GM12878 (cell line): ENCODE measurements around the gene C5orf15. TPM values are rescaled to one million over a fixed set of nuclear protein-coding genes. Genes with fewer than 3 reads are reported as not detected.

ENCODE experiments used
- ATAC-seq: fragments of 200-7000 bp; cut with Tn5 transposase; 3 replicates; pipeline ENCODE4 v1.9.1; 2020; ENCODE audit warnings: mild to moderate bottlenecking, moderate library complexity
- BruUV-seq: library from RNA; stranded (reverse); fragments of 400-500 nt; replicated peaks from 2 replicates; lab custom pipeline; 2021; lab: Mats Ljungman, UMichigan
- CTCF ChIA-PET: fragments of 300-600 bp; sonication (Branson Sonifier 250); formaldehyde crosslinking; extraction: SDS; loops from one replicate; lab custom pipeline; 2021; ENCODE audit warnings: inconsistent platforms; lab: Yijun Ruan, JAX
- POLR2A ChIA-PET: fragments of 350-600 bp; formaldehyde crosslinking; extraction: SDS; loops from one replicate; lab custom pipeline; 2021; ENCODE audit warnings: inconsistent platforms; lab: Charles Lee
- RAD21 ChIA-PET: fragments of 300-600 bp; sonication (Branson Sonifier 250); formaldehyde crosslinking; loops from one replicate; lab custom pipeline; 2023; ENCODE audit warnings: antibody characterized with exemption; ENCODE audit not compliant: unreplicated experiment; lab: Charles Lee
- SMC1A ChIA-PET: fragments of 300-600 bp; sonication (Branson Sonifier 250); formaldehyde crosslinking; loops from one replicate; lab custom pipeline; 2023; ENCODE audit not compliant: unreplicated experiment, uncharacterized antibody; lab: Charles Lee
- DNase-seq: peaks from one replicate; pipeline ENCODE4 v3.0.0-alpha.2; 2011; ENCODE audit warnings: low read depth, low spot score
- FAIRE-seq: peaks from 3 replicates; lab custom pipeline; 2011; peaks lifted over from hg19 to GRCh38; lab: Jason Lieb, UNC
- H2AFZ ChIP-seq: 2 replicates; pipeline ENCODE4 v1.6.0; 2011; ENCODE audit warnings: low read depth, low read length, control low read depth; ENCODE audit not compliant: control insufficient read depth
- H3K27ac ChIP-seq: 2 replicates; pipeline ENCODE4 v1.5.1; 2011; ENCODE audit warnings: control low read depth; ENCODE audit not compliant: control insufficient read depth, insufficient read depth
- H3K27me3 ChIP-seq, 2 experiments: replicated peaks in 1 of 2; 2 replicates each; pipeline versions ENCODE4 v1.6.0 to v1.6.1; 2011; ENCODE audit warnings: low read length in 1 of 2; ENCODE audit not compliant: control insufficient read depth in 2 of 2, insufficient read depth in 2 of 2
- H3K36me3 ChIP-seq, 2 experiments: 2 replicates each; pipeline ENCODE4 v1.5.1; 2011; ENCODE audit warnings: low read length in 1 of 2; ENCODE audit not compliant: control insufficient read depth in 2 of 2, insufficient read depth in 2 of 2
- H3K4me1 ChIP-seq: 2 replicates; pipeline ENCODE4 v1.6.1; 2011; ENCODE audit warnings: mild to moderate bottlenecking, low read length, moderate library complexity, mixed read lengths; ENCODE audit not compliant: control insufficient read depth, insufficient read depth
- H3K4me2 ChIP-seq: 2 replicates; pipeline ENCODE4 v1.6.0; 2011; ENCODE audit warnings: control low read depth; ENCODE audit not compliant: control insufficient read depth, insufficient read depth
- H3K4me3 ChIP-seq: fragments of 200-600 bp; sonication (generic); 2 replicates; pipeline ENCODE4 v1.5.1; 2016
- H3K79me2 ChIP-seq: 2 replicates; pipeline ENCODE4 v1.6.0; 2011; ENCODE audit warnings: low read length; ENCODE audit not compliant: control insufficient read depth, insufficient read depth
- H3K9ac ChIP-seq: 2 replicates; pipeline ENCODE4 v1.8.0; 2011; ENCODE audit warnings: low read length, control low read depth, mixed read lengths; ENCODE audit not compliant: control insufficient read depth, insufficient read depth
- H3K9me3 ChIP-seq: replicated peaks from 3 replicates; pipeline ENCODE4 v1.5.1; 2011; ENCODE audit warnings: mild to moderate bottlenecking, low read length; ENCODE audit not compliant: control insufficient read depth, insufficient read depth
- H4K20me1 ChIP-seq: 2 replicates; pipeline ENCODE4 v1.6.0; 2011; ENCODE audit not compliant: control insufficient read depth, insufficient read depth
- MTA2 ChIP-seq: fragments of 450-650 bp; IDR thresholded peaks from 2 replicates; pipeline ENCODE4 v1.6.1; 2016; ENCODE audit warnings: low read depth, mild to moderate bottlenecking, moderate library complexity
- NRF1 ChIP-seq: conservative IDR thresholded peaks from 2 replicates; pipeline ENCODE4 v1.6.1; 2011; ENCODE audit warnings: mild to moderate bottlenecking, low read depth, low read length, improper control_type of control experiment
- POLR2AphosphoS5 ChIP-seq: IDR thresholded peaks from 2 replicates; pipeline ENCODE4 v1.6.1; 2011; ENCODE audit warnings: mild to moderate bottlenecking, low read length, inconsistent platforms
- RELA ChIP-seq: fragments of 450-650 bp; IDR thresholded peaks from 2 replicates; pipeline ENCODE4 v1.8.0; 2014; ENCODE audit warnings: borderline replicate concordance; ENCODE audit not compliant: partially characterized antibody
- SUPT20H ChIP-seq: IDR thresholded peaks from 2 replicates; pipeline ENCODE4 v1.6.1; 2011; ENCODE audit warnings: low read depth, mild to moderate bottlenecking, low read length, moderate library complexity, borderline replicate concordance; ENCODE audit not compliant: control insufficient read depth
- ZNF274 ChIP-seq: IDR thresholded peaks from one replicate; pipeline ENCODE4 v1.8.0; 2011; ENCODE audit not compliant: insufficient read length, insufficient read depth
- ZNF622 ChIP-seq: fragments of 450-650 bp; IDR thresholded peaks from 2 replicates; pipeline ENCODE4 v1.6.1; 2017; ENCODE audit warnings: mild to moderate bottlenecking, inconsistent platforms
- WGBS: methylation state at CpG from one replicate; pipeline ENCODE4 v1.1.6; 2016; ENCODE audit warnings: low lambda C conversion rate; ENCODE audit not compliant: insufficient replicate concordance, insufficient coverage; ENCODE audit errors: missing lambda C conversion rate; 5-methylcytosine and 5-hydroxymethylcytosine counted together
- in situ Hi-C: fragments of 300-500 bp; cut with MboI; formaldehyde crosslinking; loops from 9 replicates; pipeline ENCODE4 v1.14.3; 2018; ENCODE audit warnings: mixed read lengths
- intact Hi-C: fragments of 100-400 bp; cut with micrococcal nuclease; formaldehyde crosslinking; loops from one replicate; pipeline ENCODE4 v1.14.2; 2022; ENCODE audit not compliant: unreplicated experiment
- polyA plus RNA-seq, 11 experiments: library from polyadenylated mRNA; depleted of rRNA in 4 of 11; unstranded in 6 of 11; stranded (reverse) in 5 of 11; fragments of >200 nt; fragmentation: Nextera tagmentation in 4 of 11; fragmentation: Illumina TruSeq in 1 of 11; extraction: Ambion mirVana in 4 of 11; extraction: Trizol in 1 of 11; gene quantifications; 1 replicate in 1 of 11; 2 replicates in 10 of 11; pipeline versions ENCODE4 v1.2.1 to v1.2.3, GENCODE V29; 2011 to 2016; ENCODE audit warnings: inconsistent platforms in 2 of 11, missing spikeins in 2 of 11, low read depth in 1 of 11
- total RNA-seq, 4 experiments: library from RNA; depleted of rRNA in 3 of 4; stranded (reverse); fragments of >200 nt in 3 of 4; fragmentation: Illumina TruSeq in 1 of 4; extraction: Trizol in 1 of 4; gene quantifications; 2 replicates each; pipeline versions ENCODE4 v1.2.1 to v1.2.3, GENCODE V29; 2013 to 2021
- TF ChIP-seq, protein P1 (sequence below), 3 experiments: IDR thresholded peaks in 2 of 3; conservative IDR thresholded peaks in 1 of 3; 2 replicates each; pipeline ENCODE4 v1.5.1; 2011; ENCODE audit warnings: low read depth in 3 of 3, low read length in 3 of 3, mild to moderate bottlenecking in 3 of 3, control low read depth in 2 of 3, moderate library complexity in 2 of 3, inconsistent platforms in 1 of 3, mixed read lengths in 1 of 3; ENCODE audit not compliant: control insufficient read depth in 2 of 3, insufficient read depth in 1 of 3; ENCODE audit errors: extremely low read depth in 1 of 3
- TF ChIP-seq, protein P2 (sequence below): fragments of 450-650 bp; IDR thresholded peaks from 2 replicates; pipeline ENCODE4 v1.6.1; 2018; ENCODE audit warnings: borderline replicate concordance, mild to moderate bottlenecking; ENCODE audit not compliant: partially characterized antibody
- TF ChIP-seq, protein P3 (sequence below): fragments of 450-650 bp; IDR thresholded peaks from 2 replicates; pipeline ENCODE4 v1.6.1; 2014; ENCODE audit warnings: mild to moderate bottlenecking
- TF ChIP-seq, protein P4 (sequence below): fragments of 450-650 bp; IDR thresholded peaks from 2 replicates; pipeline ENCODE4 v1.6.1; 2017; ENCODE audit warnings: antibody characterized with exemption, mild to moderate bottlenecking, moderate library complexity
- TF ChIP-seq, protein P5 (sequence below): fragments of 450-650 bp; IDR thresholded peaks from 2 replicates; pipeline ENCODE4 v1.6.1; 2018; ENCODE audit warnings: mild to moderate bottlenecking, low read depth, moderate library complexity; ENCODE audit not compliant: partially characterized antibody

The C5orf15 gene
- total and polyA plus RNA-seq, 10 of the 15 experiments (the other 5 are each of a cell fraction or from before 2014, with no cell fraction given) = 21.7 to 69.6 (median 46.0) TPM

DNA sequence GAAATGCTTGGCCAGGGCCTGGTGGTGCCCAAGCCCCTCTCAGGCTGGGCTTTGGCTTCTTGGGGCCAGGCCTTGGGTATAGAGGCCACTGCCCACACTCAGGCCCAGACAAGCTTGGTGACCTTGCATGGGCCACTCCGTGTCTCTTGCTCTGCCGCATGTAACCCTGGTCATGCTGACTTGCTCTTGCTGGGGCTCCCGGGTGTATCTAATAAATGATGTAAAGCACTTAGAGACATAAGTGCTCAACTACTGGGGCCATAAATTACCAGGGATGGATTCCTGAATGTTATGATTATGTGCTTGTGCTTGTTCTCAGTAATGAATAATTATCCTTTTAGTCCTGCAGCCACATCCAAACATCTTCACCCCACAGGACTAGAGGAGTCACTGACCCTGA lies 54.0 kb downstream of the C5orf15 start:
- POLR2A ChIA-PET = no interaction called here
- CTCF ChIA-PET = interaction anchor here (1.0 to 1.1 kb wide), 2 partner anchors 18 to 46 kb away, joined by 3 read pairs; no protein-coding TSS in a partner anchor
- TF ChIP-seq, protein P1, sequence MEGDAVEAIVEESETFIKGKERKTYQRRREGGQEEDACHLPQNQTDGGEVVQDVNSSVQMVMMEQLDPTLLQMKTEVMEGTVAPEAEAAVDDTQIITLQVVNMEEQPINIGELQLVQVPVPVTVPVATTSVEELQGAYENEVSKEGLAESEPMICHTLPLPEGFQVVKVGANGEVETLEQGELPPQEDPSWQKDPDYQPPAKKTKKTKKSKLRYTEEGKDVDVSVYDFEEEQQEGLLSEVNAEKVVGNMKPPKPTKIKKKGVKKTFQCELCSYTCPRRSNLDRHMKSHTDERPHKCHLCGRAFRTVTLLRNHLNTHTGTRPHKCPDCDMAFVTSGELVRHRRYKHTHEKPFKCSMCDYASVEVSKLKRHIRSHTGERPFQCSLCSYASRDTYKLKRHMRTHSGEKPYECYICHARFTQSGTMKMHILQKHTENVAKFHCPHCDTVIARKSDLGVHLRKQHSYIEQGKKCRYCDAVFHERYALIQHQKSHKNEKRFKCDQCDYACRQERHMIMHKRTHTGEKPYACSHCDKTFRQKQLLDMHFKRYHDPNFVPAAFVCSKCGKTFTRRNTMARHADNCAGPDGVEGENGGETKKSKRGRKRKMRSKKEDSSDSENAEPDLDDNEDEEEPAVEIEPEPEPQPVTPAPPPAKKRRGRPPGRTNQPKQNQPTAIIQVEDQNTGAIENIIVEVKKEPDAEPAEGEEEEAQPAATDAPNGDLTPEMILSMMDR (IDR thresholded peaks at IDR 0.05 in 2 of 3, conservative IDR thresholded peaks at IDR 0.05 in 1 of 3; ENCODE audit: control insufficient read depth in 2 of 3, extremely low read depth in 1 of 3, insufficient read depth in 1 of 3, low read depth in 3 of 3, low read length in 3 of 3) = no peak
- no peak for TF ChIP-seq NRF1
- no peak for TF ChIP-seq POLR2AphosphoS5
- TF ChIP-seq, protein P2, sequence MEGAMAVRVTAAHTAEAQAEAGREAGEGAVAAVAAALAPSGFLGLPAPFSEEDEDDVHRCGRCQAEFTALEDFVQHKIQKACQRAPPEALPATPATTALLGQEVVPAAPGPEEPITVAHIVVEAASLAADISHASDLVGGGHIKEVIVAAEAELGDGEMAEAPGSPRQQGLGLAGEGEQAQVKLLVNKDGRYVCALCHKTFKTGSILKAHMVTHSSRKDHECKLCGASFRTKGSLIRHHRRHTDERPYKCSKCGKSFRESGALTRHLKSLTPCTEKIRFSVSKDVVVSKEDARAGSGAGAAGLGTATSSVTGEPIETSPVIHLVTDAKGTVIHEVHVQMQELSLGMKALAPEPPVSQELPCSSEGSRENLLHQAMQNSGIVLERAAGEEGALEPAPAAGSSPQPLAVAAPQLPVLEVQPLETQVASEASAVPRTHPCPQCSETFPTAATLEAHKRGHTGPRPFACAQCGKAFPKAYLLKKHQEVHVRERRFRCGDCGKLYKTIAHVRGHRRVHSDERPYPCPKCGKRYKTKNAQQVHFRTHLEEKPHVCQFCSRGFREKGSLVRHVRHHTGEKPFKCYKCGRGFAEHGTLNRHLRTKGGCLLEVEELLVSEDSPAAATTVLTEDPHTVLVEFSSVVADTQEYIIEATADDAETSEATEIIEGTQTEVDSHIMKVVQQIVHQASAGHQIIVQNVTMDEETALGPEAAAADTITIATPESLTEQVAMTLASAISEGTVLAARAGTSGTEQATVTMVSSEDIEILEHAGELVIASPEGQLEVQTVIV = no peak
- no peak for TF ChIP-seq MTA2
- TF ChIP-seq, protein P3, sequence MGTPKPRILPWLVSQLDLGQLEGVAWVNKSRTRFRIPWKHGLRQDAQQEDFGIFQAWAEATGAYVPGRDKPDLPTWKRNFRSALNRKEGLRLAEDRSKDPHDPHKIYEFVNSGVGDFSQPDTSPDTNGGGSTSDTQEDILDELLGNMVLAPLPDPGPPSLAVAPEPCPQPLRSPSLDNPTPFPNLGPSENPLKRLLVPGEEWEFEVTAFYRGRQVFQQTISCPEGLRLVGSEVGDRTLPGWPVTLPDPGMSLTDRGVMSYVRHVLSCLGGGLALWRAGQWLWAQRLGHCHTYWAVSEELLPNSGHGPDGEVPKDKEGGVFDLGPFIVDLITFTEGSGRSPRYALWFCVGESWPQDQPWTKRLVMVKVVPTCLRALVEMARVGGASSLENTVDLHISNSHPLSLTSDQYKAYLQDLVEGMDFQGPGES = no peak
- TF ChIP-seq, protein P4, sequence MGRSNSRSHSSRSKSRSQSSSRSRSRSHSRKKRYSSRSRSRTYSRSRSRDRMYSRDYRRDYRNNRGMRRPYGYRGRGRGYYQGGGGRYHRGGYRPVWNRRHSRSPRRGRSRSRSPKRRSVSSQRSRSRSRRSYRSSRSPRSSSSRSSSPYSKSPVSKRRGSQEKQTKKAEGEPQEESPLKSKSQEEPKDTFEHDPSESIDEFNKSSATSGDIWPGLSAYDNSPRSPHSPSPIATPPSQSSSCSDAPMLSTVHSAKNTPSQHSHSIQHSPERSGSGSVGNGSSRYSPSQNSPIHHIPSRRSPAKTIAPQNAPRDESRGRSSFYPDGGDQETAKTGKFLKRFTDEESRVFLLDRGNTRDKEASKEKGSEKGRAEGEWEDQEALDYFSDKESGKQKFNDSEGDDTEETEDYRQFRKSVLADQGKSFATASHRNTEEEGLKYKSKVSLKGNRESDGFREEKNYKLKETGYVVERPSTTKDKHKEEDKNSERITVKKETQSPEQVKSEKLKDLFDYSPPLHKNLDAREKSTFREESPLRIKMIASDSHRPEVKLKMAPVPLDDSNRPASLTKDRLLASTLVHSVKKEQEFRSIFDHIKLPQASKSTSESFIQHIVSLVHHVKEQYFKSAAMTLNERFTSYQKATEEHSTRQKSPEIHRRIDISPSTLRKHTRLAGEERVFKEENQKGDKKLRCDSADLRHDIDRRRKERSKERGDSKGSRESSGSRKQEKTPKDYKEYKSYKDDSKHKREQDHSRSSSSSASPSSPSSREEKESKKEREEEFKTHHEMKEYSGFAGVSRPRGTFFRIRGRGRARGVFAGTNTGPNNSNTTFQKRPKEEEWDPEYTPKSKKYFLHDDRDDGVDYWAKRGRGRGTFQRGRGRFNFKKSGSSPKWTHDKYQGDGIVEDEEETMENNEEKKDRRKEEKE = no peak
- no peak for TF ChIP-seq RELA
- TF ChIP-seq ZNF274 = no peak
- TF ChIP-seq, protein P5, sequence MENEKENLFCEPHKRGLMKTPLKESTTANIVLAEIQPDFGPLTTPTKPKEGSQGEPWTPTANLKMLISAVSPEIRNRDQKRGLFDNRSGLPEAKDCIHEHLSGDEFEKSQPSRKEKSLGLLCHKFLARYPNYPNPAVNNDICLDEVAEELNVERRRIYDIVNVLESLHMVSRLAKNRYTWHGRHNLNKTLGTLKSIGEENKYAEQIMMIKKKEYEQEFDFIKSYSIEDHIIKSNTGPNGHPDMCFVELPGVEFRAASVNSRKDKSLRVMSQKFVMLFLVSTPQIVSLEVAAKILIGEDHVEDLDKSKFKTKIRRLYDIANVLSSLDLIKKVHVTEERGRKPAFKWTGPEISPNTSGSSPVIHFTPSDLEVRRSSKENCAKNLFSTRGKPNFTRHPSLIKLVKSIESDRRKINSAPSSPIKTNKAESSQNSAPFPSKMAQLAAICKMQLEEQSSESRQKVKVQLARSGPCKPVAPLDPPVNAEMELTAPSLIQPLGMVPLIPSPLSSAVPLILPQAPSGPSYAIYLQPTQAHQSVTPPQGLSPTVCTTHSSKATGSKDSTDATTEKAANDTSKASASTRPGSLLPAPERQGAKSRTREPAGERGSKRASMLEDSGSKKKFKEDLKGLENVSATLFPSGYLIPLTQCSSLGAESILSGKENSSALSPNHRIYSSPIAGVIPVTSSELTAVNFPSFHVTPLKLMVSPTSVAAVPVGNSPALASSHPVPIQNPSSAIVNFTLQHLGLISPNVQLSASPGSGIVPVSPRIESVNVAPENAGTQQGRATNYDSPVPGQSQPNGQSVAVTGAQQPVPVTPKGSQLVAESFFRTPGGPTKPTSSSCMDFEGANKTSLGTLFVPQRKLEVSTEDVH = no peak
- TF ChIP-seq ZNF622 = no peak
- TF ChIP-seq SUPT20H = no peak

More for the DNA sequence above, 54.0 kb downstream of the C5orf15 start:
- in situ Hi-C loops (no loop called here), intact Hi-C loops (no loop called here)
- RAD21 ChIA-PET = no interaction called here
- Histone ChIP-seq H3K4me1 (no peaks in the 10 kb centered on the region), H3K36me3 (no peaks in the 10 kb centered on the region), H3K27me3 (no peaks in the 10 kb centered on the region), H3K27ac (no peak overlapping the region), H3K4me2 (no peak overlapping the region), H3K4me3 (no peak overlapping the region), H2AFZ (no peak overlapping the region), H4K20me1 (no peaks in the 10 kb centered on the region), H3K9me3 (no peaks in the 10 kb centered on the region), H3K9ac (no peak overlapping the region), H3K79me2 (no peaks in the 10 kb centered on the region)
- BruUV-seq = no TSS peak
- no peak for ATAC-seq
- FAIRE-seq = no peak
- no peak for DNase-seq
- SMC1A ChIA-PET = interaction anchor here (0.6 to 1.3 kb wide), 2 partner anchors 9 to 439 kb away, joined by 3 to 4 read pairs; no protein-coding TSS in a partner anchor
- WGBS = 68% methylated on average over 3 of the region's 3 CpGs
